ENCODE data around the gene FAM131B.

Gene FAM131B

DNA sequence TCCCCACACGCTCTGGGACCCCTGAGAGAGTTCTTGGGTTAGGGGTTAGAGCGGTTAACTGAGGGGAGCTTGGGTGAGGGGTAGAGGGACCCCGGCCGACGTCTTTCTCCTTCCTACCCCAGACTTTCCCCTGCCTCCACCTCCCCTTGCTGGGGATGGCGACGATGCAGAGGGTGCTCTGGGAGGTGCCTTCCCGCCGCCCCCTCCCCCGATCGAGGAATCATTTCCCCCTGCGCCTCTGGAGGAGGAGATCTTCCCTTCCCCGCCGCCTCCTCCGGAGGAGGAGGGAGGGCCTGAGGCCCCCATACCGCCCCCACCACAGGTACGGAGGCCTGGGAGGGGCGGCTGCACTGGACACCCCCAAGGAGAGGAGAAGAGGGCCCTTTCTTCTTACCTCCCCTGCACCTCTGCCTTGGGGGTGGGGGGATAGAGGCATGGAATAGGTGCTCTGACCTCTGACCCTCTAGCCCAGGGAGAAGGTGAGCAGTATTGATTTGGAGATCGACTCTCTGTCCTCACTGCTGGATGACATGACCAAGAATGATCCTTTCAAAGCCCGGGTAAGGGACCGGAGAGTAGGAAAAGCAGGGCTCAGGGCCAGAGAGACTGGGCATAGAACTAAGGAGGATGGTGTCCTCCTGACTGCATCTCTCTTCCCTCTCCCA is 19.7 kb upstream of the FAM131B start:
- DNase-seq = no peak

DNA sequence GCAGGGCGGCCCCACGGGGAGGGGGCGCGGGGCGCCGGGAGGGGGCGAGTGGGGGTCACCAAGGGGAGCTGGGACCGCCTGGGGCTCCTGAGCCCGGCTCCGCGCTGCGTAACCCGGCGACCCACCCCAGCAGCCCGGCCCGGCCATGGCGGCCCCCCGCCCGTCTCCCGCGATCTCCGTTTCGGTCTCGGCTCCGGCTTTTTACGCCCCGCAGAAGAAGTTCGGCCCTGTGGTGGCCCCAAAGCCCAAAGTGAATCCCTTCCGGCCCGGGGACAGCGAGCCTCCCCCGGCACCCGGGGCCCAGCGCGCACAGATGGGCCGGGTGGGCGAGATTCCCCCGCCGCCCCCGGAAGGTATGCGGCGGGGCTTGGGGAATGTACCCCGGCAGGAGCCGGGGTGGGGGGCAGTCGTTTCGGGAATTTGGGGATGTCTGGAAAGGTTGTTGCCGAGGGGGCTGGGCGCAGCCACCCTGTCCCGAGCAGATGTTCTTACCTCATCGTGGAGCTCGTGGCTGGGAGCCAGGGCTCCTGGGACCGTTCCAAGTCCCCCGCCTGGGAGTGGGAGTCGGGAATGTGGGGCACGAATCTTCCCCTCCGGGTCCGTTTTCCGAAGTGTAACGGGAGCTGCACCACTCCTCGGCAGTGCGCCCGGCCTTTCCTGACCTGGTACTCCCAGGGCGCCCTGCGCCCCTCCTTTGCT is 19.1 kb upstream of the FAM131B start:
- no peak for DNase-seq

DNA sequence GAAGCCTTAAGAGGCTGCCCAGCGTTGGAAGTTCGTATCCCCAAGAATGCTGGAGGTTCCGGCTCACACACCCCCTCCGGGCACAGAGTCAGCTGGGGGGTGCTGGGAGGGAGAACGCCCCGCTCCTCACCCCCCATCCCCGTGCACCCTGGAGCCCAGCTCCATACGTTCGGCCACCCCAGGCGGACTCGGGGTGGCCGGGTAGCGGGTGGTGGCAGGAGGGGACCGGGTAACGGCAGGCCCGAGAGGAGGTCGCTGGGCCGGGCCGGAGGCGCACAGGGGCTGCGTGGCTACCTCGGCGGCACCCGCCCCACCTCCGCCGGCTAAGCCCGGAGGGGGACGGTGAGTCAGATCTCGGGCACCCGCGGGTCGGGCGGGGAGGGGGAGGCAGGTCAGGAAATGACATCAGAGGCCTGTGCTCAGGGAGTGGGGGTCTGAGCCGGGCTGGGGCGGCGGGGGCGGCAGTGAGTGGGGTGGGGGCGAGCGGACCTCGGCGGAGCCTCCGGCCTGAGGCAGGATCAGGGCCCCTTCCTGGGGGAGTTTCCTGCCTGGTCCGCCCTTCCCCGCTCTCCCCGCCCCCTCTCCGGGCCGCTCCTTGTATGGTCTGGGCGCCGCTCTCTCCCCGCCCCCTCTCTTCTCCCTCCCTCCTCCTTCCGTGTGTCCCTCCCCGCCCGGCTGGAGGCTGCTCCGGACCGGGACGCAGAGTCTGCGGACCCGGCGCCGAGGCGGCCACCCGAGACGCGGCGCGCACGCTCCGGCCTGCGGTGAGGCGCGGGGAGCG is 18.3 kb upstream of the FAM131B start, which contains the start of gene ZYX:
TSS of gene ZYX (plus strand) at position 700 of the 781 bp plus-strand sequence. CDS start 227 bp downstream, outside the sequence.
- DNase-seq = peak; percentile 86

DNA sequence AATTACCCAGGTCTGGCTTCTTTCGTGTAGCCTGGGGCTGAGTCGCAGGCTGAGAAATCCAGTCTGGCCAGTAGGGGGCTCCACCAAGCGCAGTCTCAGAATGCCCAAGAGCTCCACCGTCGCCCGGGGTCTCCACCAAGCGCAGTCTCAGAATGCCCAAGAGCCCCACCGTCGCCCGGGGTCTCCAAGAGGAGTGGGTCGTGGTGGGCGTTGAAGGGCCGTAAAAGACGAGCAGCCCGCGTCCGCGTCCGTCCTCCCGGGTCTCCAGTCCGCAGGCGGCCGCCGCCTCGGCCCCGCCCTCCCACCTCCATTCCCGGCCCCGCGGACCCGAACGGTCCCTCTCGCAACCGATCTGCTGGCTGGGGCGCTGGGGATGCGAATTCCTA is 17.7 kb upstream of the FAM131B start:
- DNase-seq = peak; percentile 84

DNA sequence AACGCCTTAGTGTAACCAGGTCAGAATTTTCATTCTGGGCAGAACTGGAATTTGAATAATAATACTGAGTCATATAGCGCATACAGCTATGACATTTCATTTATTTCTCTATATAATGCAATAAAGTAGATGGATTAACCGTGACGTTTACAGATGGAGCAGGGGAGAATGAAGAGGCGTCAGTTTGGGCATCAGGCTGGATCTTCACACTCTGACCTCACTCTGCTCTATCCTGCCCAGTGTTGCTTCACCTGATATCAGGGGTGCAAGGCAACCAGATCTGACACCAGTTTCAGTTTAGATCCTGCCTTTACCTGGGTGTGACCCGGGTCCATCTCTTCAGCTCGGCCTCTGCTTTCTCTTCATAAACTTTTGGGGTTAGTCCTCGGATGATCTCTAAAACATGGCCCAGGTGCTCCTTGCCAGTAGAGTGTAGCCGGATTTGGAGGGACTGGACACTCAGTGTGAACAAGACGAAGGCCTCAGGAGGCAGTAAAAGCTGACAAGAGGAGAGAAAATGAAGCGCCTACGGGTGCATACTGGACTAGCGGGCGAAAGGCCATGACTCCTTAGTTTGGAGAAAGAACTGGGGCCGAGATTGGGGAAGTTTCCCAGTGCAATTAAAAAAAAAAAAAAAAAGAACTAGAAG is 17.2 kb upstream of the FAM131B start:
- DNase-seq = no peak

DNA sequence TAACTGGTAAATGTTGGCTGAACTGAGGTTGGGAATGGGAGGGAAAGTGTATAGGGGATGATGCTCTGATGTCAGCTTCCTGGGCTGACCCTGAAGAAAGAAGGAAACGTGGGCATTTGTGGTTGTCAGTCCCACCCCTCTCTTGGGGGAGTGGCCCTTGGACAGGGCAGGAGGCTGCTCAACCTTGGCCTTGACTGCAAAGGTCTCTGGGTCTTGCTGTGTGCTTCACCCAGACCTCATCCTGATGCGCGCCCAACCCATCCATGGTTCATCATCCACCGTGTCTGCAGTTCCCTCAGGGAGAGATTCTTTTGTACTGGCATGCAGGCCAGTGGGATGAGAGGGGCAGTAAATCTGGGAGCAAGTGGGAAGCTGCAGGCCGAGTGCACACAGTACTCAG is 13.9 kb upstream of the FAM131B start:
- DNase-seq = no peak

DNA sequence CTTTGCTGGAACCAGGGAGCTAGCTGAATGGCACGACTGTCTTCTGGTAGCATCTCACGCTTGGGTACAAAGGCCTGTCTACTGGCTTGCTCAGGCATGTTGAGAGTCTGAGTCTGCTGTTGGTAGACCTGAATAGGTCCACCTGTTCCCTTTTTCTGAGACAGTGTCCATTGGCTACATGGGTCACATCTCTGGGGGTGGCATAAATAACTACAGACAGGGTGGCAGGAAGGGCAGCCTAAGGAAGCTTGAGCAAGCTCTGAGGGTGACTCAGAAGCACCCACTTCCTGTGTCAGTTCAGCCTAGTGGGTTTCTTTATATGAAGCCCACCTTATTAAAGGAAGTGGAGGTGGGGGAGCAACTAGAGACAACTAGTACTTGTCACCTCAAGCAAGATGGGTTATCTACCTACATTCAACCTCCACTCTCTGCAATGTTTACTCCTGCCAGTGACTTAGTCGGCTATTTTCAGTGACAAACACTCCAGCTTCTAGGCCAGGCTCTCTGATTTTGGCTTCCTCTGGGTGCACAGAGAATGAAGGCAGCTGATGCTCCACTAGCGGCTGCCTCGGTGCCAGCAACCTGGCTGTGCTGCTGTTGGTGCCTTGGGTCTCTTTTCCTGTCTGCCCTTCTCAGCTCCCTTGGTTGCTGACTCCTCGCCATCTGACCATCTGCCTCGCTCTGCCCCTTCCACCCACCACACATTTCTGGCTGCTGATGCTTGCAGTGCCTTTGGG is 13.0 kb upstream of the FAM131B start:
- DNase-seq = peak; percentile 36

DNA sequence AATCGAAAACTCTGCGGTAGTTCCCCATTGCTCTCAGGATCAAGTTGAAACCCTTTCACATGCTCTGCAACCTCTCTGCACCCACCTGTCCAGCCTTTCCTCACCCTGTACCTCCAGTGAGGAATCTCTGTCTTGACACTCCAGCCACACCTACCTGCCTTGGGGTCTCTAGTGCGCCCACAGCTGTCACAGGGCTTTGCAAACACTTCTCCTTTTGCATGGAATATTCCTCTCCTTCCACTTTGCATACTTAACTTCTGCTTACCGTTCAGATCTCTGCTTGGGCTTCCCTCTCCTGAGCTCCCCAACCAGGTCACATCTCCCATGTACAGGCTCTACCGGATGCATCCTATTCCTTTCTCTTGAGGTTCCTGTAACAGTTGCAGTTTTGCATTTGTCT is 12.0 kb upstream of the FAM131B start:
- DNase-seq = no peak

DNA sequence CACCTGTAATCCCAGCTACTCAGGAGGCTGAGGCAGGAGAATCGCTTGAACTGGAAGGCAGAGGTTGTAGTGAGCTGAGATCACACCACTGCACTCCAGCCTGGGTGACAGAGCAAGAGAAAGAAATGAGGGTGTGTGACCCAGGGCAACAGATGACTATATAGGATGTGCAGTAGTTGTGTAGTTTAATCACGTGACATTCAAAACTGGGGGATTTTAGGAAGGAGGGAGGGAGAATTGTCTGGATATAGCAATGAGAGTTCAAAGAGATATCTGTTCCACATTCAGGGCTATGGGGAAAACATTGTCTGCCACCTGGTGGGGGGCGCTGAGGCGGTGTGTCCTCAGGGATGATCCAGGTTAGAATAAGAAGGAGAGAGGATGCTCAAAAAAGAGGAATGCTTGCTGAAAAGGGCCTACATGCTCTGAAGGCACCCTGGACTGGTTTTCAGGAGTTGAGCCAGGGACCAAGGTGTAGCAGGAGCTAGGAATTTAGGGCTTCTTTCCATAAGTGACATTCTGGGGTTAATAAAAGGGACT is 10.8 kb upstream of the FAM131B start:
- DNase-seq = no peak

DNA sequence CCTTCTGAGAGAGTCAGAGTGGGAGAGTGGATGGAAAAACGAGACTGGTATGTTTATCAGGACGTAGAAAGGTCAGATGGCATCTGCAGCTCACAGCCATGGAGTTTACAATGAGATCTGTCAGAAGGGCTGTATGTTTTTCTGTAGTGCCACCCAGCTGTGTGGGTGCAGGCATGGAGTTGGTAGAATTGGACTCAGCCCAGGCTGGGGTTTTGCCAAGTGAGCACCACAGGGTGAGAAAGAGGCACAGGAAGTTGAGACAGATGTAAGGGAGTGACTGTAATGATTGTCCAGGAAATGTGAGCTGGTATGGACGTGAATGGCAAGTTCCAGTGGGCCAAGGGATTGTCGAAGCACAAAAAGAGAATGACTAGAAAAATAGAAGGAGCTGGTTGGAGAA is 9.6 kb upstream of the FAM131B start:
- DNase-seq = peak; percentile 33

DNA sequence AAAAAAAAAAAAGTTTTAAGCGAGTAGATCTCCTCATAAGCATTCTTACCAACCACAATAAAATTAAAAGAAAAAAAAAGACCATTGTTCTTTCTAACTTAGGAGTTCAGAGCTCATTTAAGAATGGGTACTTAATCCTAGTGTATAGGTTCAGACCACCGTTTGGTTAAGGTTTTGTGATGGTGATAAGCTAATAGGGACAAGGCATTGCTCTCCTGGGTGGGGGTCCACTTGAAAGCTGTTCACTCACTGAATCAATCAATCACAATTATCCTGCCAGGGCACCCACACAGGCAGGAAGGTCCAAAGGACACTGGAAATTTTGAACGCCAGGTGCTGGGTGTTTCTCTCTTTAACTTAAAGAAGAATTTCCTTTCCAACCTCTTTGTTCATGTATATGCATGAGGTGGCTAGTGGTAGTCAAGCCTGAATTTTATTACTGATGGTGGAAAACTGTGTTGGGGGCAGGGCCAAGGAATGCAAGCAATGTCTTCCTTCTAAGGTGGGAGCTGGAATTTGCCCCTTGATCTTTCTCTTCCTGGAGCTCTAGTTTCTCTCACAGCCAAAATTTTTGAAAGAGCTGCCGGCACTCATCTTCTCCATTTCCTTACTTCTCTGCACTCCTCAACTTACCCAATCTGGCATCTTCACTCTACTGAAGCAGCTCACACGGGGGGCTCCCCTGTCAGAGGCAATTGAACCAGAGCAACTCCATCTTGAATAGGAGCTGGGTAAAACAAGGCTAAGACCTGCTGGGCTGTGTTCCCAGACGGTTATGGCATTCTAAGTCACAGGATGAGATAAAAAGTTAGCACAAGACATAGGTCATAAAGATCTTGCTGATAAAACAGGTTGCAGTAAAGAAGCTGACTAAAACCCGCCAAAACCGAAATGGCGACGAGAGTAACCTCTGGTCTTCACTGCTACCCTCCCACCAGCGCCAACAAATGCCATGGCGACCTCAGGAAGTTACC is 7.5 kb upstream of the FAM131B start:
- DNase-seq = no peak

DNA sequence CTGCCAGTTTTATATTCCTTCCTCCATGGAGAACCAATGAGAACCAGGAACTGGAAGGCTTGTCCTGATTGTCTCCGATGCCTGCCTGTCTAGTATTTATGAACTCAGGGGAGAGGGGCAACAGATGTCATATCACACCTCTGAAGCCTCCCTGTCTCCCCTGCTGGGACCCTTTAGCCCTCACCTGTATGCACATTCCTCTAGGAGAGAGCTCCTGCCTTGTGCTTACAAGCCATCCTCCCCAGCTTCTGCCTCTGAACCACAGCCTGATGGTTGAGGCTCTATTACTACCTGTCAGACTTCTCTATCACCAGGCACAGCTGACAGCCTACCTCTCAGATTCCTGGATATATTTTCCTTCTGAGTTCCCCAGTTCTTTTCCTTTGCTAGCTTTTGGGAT is 5.9 kb upstream of the FAM131B start:
- no peak for DNase-seq

DNA sequence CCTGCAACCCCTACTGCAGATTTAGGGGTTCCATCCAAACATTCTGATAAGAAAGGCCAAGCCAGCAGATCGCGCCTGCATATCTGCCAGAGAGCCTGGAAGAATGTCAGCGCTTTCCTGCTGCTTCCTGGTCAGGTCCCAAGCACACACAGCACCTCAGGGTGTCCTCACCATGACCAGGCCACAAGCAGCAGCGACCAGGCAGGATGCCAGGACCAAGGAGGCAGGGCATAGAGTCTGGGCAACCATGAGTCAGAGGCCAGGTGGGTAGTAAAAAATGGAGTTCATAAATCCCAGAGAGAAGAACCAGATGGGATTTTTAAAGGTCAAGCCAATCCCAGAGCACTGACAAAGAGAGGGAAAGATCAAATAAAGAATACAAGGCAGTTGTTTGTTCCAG is 5.5 kb upstream of the FAM131B start:
- no peak for DNase-seq

DNA sequence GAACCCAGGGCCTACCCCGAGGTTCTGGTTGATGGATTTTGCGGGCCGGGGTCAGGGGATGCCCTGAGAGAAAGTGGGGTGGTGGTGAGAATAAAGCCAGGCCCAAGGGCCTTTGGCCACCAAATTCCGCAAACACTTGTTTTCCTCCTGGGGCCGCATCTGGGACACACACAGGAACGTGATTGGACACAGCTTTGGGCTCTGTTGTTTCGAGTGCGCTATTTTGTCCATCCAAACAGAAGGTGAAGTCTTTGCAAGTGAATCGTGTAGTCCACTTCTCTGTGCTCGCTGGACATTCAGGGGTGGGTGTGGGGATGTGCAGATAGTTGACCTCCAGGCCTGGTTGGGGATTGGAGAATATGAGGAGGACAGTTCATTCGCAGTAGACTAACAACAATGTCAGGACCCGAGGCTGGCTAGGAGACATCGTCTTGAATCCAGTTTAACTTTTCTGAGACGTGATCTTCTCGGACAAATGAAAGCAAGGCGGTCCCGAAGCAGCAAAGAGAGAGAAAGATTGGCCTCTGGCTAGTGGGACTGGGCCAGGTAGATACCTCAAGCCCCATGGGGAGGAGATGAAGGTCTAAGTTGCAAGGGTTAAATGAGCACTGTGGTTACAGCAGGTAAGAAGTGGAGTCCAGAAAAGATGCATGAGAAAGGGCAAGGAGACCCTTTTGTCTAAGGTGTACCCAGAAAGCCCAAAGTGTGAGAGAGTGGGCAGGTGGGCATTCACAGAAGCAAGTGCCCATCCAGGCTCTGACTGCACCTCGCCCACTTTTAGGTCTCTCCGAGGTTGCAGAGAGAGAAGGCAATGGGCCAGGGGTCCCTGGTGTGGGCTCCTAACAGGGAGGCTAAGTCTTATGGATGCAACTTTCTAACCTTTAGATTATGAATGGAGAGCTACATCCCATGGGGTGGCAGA is 764 bp upstream of the FAM131B start:
- no peak for DNase-seq

DNA sequence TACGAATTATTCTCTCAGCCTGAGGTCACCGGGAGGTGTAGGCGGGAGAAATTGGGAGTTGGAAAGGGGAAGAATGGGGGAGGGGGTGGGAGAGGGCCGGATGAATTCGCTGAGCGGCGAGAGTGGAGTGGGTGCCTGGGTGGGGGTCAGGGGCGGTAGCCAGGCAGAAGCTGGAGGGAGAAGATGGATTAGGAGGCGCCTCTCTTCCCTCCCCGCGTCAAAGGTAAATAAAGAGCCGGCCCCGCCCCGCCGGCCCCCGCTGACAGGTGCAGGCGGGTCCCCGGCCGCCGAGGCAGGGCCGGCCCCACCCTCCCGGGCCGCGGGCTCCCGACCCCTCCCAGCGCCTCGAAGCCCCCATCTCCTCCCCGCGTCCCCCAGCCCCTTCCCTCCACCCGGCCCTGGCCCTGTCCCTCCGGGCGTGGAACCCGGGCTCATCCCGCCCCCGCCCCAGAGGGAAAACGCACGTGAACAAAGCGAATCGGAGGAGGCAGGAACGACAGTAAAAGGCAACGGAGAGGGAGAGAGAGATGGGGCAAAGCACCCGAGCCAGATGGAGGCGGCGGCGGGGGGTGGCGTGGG is 872 bp downstream of the FAM131B start:
- DNase-seq = no peak

DNA sequence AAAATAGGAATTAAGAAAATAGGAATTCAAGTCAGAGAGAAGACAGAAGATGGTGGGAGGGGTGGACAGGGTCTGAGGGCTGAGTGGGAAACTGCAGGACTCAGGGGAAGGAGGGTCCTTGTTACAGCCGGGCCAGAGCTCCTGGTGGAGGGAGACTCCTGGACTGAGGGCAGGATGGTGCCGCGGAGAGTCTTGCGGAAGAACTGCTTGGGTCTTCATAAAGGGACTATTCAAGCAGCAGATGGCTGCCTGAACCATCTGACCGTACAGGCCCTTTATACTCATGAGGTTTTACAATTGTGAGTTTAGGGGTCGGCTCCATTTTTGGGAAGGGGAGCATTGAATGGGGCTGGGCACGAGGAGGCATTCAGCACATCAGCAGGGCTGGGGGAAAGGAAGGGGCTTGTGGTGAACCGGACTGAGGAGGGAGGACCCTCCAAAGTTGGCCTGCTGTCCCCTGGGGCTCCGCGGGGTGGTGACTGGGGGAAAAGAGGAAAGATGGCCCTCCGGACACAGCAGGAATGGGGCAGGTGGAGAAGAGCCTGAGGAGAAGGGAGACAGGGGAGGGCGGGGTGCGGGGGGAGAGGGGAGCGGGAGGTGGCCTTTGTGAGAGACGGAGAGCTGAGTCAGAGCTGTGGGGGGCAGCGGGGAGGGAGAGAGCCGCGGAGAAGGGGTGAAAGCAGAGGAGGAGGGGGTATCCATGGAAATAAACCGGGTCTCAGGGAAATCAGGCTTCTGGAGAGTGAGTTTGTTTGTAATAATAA is 1.5 kb downstream of the FAM131B start:
- DNase-seq = no peak

DNA sequence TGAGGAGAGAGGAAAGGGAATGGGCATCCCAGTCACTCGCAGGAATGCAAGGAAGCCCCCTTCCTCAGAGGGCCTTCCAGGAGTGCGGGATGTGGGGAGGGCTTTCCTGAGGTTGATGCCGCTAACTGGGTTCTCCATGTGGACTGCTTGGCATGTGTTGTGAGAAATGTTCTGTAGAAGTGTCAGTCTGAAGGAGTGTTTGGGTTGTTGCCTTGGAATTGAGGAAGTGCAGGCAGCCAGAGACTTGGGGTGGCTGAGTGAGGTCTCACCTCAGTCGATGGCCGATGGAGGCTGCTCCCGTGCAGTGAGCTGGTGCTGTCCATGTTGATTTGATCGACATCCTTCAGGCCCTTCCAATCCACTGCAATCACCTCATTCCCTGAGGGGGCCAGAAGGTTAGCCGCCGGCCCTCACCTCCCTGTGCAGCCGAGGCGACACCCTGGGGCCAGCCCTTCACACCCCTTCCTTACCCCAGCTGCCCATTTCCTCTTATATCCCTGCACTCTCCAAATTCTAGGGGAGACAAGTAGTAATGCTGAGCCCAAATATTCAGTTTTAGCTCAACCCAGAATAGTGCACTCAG is 2.7 kb downstream of the FAM131B start:
- DNase-seq = no peak

DNA sequence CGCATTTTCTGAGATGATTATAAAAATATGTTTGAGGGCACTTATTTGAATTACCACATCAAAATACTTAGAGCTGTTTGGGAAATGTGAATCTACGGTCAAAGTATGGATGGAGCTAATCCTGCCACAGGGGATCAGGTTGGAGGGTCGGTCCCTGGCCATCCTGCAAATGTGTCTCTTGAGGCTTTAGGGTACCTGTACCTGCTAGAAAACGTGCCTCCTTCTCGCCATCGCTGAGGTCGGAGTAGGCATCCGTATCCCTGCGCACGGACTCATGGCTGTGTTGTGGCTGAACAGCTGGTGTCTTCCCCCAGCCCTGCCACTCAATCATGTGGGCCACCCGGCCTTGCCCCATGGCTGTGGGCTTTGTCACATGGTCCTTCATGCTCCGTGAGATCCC is 3.9 kb downstream of the FAM131B start:
- no peak for DNase-seq

All from activated T-cell treated with anti-CD3 and anti-CD28 coated beads for 4 hours (primary cell).